GM19238 (cell line): Measurements from ENCODE around the gene ANKRD23.
"Not testable (repeated sequence)": the region's sequence is repeated elsewhere in the genome, so short reads cannot be mapped to it uniquely, and the experiment has no call there.

Experiments
- DNase-seq: peaks from one replicate; pipeline ENCODE4 v3.0.0; 2011; ENCODE audit warnings: low spot score; ENCODE audit not compliant: insufficient read length

Gene ANKRD23

DNA sequence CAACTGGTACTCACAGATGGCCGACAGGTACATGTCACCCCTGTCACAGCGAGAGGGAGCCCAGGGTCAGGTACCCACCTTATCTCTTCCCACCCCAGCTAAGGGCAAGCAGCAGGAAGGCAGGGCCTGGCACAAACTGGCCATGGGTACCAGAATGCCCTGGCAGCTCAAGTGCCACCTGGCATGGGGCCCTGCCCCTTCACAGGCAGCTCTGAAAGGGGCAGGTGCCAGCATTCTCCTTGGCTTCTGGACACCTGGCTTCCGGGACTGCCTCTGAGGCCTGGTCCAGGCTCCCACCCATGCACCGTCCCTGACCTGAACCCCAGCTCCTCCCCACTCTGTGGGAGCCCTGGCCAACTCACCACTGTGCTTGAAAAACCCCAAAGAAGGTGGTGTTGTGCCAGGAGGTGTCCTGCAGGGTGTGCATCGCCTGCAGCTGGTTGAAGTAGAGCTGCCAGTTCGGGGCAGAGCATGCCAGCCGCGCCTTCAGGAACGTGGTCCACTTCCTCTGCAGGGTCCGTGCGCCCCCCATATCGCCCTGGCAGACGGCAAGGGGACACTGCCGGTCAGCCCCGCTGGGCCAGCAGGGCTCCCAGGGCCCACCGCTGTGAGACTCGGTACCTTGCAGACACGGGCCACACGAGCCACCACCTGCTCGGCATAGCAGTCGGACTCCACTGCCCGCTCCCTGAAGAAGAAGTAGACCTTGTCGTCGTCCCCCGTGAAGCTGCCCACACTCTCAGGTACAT, 20.7 kb upstream of the ANKRD23 start:
- DNase-seq = no peak

DNA sequence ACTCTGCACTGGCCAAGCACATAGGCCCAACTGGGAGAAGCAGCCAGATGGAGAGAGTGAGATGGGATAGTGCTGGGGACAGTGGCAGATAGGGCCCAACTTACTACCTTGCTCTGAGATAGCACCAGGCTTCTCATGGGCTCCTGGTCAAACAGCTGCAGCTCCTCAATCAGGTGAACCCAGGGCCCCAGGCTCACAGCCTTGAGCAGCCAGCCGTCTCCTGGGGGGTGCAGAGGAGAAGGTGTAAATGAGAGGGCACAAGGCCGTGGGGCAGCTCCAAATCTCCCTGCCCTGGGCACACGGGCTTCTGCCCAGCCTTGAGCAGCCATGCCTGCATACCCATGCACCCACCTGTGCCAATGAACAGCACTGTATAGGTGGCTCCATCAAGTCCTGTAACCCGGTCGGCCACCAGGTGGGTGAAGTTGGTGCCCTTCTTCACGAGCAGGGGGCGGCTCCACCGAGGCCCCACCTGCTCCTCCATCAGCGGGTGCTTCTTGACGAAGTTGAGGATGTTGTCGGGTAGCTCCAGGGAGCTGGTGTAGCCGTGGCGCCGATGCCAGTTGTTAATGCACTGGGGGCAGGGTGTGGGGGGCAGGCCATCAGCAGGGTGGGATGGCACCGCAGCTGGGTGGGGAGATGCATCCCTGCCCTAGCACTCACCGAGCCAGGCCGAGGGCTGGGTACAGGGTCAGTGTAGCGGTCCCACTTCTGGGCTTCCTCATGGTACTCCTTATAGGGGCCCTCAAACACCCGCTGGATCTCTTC, 19.9 kb upstream of the ANKRD23 start:
- DNase-seq = no peak

DNA sequence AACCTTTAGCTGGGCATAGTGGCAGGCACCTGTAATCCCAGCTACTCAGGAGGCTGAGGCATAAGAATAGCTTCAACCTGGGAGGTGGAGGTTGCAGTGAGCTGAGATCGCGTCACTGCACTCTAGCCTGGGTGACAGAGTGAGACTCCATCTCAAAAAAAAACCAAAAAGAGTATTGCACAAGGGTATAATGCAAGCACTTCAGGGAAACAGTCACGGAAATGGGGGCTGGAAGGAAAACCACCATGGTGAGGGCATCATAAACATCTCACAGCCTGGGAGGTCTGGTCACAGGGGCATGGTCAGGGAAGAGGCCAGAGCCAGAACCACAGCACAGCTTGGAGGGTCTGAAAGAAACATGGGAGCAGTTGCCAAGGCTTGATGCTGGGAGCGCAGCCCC, 19.2 kb upstream of the ANKRD23 start:
- not testable (repeated sequence) for DNase-seq

DNA sequence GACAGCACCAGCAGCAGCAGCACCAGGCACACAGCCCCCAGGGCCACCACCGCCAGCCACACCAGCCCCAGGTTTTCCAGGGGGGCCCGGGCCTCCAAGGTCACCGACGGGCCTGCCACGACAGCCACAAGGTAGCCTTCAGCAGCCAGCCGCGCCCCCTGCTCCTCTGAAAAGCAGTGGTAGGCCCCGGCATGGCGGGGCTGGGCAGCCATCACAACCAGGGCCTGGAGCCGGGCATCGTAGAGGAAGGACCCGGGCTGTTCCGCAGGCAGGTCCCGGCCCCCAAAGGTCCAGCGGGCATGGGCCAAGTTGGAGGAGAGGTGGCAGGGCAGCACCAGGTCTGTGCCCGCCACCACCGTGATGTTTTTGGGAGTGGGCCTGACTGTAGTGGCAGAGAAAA, 17.3 kb upstream of the ANKRD23 start:
- no peak for DNase-seq

DNA sequence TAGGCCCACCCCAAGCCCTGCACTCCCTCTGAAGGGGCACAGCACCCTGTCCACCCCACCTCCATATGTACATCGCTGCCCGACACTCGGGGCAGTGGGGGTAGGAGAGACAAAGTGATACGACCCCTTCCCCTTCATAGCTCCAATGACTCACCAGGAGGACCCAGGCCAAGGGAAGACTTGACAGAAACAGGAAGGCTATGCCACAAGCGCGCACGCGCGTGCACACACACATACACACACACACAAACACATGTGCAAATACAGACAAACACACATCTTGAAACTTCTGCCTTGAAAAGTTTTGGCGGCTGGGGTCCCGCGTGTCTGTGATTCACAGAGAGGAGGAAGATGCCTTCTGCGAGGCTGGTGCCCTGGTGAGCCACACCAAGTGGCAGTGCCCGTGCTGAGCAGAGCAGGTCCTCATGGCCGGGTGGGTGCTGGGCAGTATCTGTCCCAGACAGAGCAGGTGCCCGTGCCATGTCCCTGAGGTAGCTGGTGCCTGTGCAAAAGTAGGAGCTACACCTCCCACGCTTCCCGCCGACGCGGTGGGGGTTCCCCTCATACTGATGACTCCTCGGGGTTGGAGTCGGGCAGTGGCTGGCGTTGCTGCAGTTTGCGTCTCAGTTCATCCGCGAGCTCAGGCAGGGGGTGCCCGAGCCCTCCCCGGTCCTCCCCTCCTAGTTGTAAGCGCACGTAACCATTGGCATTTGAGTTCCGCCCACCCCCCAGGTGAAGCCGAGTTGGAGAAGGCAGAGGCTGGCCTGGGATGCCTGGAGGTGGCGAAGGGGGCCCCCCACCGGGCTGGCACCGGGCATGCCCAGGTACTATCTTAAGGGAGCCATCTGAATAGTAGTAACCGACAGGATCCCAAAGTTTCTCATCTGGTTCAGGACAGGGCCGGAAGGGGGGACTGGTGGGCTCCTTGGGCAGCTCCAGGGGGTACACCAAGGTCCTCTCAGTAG, 16.5 kb upstream of the ANKRD23 start:
- DNase-seq = no peak

DNA sequence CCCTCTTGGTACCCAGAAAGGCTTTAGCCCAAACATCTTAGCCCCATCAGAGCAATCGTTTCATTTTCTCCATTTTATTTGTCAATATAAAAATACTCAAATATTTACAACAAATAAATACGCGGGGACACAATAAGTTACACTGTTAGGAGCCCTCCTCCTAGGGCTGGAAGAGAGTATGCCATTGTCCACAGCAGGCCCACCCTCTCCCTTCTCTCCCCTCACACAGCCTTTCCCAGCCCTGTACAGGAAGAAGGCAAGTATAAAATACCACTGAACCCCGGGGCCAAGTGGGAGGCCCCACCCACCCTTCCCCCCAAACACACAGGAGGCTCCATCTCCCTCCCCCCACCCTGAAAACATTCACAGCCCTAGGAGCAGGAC, 15.9 kb upstream of the ANKRD23 start:
- no peak for DNase-seq

DNA sequence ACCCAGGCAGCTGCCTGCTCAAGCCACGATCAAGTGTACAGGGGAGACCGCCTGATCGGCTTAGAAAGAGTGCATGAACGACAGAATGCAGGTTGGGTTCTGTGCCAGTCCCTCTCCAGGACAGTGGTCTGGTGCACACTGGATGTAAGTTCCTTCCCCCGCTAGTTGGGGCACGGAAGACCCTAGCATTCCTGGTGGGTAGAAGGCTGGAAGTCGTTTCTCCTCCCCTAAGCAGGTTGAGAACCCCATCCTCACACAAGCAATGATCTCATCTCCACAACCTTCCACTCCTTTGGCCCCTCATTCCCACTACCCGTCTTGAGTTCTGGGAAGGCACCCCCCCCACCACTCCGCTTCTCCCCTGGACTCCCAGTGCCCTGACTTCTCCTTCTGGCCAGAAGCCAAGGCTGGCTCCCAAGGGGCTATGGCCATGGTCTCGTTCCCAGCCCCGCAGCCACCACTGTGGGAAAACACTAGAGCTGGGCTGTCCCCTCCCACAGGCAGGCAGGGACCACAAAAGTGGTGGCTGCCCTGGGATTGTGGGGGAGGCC, 15.4 kb upstream of the ANKRD23 start:
- DNase-seq = no peak

DNA sequence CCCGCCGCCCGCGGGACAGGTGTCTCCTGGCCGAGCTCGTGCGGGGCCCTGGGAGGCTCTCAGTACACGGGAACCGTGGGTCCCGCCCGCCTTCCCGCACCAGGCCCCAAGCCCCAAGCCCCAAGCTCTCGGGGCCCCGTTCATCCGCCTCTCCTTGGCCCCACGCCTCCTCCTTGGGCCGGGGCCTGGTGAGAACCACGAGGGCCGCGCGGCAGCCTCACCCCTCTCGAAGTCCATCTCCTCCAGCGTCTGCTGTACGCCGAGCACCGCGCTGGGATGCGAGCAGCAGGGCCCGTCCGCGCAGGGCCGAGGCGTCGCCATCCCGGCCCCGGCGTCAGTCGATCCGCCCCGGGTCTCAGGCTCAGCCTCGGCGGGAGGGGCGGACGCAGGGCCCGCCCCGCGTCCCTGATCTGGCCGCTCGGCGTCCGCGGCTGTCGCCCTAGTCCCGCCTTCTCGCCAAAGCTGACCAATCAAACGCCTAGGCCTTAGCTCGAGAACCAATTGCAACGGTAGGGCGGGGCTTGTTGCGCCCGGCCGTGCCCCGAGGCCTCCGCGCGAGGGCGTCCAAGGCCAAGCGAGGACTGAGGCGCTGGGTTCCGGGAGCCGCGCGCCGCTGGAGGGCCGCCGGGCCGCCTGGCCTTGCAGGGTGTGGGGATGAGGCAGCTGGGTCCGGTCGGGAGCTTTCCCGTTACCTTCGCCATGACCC, 14.0 kb upstream of the ANKRD23 start, which contains the start of gene ANKRD39:
Gene ANKRD39, minus strand, starts transcription at position 350 of the 706 bp plus-strand sequence. Its CDS starts 29 bp downstream, at position 321.
- DNase-seq = peak; percentile 99

DNA sequence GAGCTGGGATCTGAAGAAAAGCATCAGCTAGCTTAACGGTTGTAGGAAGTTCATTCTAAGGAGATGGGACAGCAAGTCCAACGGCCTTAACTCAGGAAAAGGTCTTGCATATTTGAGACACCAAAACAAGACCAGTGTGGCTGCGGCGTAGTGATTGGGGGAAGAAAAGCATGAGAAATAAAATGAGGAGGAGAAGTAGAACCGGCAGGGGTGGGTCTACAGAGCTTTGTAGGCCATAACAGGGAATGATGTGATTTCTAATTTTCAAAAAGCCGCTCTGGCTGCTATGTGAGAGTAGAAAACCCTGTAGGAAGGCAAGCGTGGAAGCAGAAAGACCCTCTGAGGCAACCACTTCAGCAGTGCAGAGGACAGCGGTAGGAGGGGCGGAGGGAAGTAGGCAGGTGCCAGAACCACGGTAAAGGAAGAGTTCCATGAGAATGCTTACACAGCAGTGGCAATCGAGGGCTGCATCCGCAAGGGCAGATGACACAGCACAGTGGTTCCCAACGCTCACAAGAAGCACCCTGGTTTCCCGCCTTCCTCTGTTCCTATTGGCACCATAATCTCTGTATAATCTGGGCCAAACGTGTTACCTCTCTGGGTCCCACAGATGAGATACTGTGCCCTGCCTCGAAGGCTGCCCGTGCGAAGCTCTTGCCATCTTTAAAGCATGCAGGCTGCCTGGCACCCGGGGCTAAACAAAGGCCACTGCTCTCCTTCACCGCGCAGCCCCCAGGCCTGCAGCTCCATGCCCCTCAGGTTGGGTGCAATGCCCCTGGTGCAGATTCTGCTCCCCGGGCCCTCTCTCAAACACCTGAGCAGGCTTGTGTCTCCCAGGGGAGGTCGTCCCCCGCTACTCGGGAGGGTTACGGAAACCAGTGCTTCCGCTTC, 13.2 kb upstream of the ANKRD23 start:
- DNase-seq = peak; percentile 44

DNA sequence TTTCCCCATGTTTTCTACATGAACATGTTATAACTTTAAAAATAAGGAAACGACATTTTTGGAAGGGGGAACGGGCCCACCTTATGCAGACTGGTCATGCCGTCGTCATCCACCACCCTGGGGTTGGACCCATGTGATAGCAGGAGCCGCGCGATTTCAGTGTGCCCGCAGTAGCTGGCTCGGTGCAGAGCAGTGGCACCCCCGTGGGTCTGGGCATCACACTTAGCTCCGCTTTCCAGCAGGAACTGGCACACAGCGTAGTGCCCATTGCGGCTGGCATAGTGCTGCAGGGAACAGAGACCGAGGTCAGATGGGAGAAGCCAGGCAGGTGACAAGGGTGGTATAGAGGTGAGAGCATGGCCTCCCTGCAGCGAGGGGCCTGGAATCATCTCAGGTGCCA, 9.5 kb upstream of the ANKRD23 start:
- no peak for DNase-seq

DNA sequence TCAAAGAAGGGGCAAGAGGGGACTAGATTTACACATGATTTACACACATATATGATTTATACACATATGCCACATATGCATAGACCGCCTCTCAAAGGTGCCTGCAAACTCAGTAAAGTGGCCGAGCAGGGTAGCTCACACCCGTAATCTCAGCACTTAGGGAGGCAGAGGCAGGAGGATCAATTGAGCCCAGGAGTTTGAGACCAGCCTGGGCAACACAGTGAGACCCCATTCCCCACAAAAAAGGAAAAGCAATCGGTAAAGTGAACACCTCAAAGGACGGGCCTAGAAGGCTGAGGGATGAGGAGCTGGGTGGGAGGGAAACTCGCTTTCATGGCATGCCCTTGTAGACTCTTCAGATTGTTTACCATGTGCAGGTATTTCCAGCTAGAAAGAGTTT, 8.8 kb upstream of the ANKRD23 start:
- no peak for DNase-seq

DNA sequence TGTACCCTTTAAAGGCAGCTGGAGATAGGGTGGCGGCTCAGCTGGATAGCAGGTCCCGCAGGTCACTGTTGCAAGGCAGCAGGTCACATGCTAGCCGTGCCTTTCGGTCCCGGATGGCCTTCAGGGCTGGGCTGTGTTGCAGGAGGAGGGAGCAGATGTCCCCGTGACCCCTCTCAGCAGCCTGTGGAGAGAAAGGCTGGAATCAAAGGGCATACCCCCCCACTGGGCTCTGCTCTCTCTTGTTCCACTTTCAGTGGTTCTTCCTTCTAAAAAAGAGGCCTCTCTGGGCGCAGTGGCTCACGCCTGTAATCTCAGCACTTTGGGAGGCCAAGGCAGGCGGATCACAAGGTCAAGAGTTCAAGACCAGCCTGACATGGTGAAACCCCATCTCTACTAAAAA, 4.4 kb upstream of the ANKRD23 start:
- no peak for DNase-seq

DNA sequence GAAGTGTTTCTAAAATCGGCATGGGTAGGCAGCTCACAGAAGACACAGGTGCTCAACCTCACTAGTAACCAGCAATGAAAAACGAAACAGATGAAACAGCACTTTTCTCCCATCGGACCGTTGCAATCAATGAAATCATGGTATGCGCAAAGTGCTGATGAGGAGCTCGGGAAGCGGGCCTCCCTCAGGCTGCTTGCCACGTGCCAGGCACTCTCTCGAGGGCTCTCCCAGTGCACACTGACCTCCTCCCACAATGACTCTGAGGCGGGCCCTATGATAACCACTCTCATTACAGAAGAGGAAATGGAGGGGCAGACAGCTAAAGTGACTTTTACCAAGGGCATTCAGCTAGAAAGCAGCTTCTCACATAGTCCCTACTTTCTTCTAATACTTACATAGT, 3.8 kb upstream of the ANKRD23 start:
- no peak for DNase-seq

DNA sequence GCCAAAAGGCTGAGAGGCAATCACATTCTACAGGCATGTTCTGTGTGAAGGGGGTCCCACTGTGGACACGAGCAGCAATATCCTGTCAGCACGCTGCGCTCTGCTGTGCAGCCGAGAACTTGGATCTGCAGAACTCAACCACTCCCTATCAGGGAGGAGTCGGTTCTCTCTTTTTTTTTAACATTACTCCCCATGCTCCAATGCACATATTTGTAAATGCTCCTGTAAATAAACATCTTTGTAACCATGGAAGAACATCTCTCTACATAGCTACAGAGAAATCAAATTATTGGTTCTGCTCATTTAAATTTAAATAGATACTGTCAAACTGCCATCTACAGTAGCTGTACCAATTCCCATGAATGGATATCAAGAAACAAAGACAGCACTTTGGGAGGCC, 3.0 kb upstream of the ANKRD23 start:
- no peak for DNase-seq

DNA sequence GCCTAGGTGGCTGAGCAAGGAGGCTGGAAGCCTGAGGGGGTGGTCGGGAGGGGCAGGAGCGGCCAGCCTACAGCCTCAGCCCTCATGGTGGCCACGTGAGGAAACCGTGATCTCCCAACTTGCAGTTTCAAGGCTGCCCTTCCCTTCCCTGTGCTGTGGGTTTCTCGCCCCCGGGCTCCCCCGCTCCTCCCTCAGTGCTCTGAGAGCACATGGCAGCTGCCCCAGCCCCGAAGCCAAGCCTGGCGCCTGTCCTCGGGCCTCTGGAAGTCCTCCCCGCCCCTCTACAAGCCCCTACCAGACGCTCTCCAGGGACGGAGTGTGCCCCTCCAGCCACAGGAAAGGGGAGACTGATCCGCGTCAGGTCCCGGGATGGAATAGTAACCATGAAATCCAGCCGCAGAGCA, 586 bp upstream of the ANKRD23 start:
- DNase-seq = no peak

DNA sequence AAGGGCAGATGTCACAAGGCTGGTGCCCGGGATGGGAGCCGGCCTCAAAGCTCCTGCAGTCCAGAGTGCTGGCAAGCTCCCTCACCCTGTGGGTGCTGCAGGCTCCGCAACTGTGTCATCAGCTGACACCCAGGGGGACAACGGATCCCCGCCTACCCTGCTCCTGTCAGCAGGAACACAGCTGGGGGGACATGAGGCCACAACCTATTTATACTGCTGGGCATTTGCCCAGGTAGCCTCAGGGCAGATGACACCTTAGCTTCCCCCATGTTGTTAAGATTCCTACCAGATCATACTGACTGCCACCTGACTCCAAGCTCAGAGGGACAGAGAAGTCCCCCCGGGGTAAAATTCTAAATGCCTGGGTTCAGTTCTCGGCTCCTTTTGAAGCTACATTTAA, 1.2 kb downstream of the ANKRD23 start:
- DNase-seq = no peak

DNA sequence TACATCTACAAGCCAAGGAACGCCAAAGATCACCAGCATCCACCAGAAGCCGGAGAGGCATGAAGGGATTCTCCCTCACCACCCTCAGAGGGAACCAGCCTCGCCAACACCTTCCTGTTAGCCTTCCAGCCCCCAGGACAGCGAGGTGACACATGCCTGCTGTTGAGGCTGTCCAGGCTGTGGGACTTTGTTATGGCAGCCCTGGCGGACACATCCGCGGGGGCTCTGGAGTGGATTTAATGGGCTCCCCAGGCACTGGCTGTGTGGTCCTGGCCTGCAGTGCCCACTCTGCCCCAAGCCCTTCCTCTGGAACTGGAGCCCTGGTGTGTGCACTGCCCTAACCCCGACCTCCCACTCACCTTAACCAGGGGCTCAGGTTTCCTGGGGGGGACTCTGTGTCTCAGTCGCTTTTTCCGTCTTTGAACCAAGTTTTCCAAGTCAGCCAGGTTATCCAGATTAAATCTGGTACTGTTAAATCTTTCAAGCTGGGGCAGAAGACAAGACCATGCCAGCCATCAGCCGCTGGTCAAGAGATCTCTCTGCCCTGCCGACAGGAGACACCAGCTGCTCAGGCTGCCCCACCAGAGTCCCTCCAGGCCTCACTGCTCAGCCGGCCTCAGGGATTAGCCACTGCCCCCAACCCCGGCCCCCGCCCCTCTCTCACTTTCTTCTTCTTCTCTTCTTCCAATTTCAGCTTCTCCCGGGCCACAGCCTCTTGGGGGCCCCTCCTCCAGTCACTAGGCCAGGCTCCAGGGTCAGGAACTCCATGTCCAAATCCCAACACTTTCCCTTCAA, 1.9 kb downstream of the ANKRD23 start:
- no peak for DNase-seq

DNA sequence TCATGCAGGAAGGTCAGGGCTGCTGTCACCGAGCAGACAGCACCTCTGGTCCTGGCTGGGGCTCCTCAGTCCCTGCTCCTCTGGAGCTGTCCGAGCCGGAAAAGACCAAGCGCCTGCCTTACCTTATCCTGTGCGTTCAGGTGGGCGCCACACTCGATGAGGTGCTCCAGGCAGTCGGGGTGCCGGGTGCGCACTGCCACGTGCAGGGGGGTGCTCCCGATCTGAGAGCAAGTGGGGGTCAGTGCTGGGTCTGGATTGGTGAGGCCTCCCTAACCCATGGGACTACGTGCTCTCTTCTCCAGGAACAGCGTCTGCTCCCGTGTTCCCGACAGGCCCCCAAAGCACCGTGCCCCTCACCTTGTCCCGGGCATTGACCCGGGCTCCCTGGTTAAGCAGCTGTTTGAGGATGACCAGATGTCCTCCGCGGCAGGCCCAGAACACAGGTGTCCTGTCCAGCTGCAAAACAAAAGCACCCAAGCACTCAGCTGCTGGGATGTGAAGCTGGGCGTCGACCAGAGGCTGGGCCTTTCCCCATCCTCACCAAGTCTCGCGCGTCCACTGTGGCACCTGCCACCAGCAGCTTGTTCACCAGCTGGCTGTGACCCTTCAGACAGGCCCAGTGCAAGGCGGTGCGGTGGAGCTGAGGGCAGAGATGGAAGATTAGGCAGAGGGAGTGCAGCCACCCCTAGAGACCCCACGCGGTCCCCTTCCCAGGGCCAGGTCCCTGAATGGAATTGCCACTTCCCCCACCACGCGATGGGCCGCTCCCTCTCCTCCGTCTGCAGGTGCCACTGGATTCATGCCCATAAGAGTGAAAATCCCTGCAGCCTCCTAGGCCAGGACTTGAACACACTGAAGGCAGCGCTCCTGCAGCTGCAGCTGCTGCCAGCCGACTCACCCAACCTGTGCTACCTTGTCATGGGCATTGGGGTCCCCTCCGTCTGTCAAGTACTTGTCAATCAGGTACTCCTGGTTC, 3.7 kb downstream of the ANKRD23 start:
- DNase-seq = no peak
